ENCODE measurements around the gene LDHD.

DNA sequence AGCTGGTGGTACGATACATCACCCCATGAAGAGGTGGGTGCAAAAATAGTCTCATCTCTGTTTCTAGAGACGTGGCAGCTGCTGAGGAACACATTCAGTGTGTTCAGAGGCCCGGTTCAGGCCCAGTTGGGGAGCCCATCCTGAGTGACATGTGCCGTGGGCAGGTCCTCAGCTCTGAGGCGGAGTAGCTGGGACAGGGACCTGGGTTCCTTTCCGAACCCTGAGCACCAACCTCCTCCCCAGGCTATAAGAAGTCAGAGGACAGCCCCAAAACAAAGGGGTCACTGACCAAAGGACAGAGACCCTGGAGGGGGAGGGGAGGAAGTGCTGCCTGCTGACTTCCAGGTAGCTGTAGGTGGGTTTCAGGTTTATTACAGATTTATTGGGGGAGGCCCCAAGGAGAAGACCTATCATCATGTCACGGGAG, 5.1 kb downstream of the LDHD start:
- TF ChIP-seq, protein P1, sequence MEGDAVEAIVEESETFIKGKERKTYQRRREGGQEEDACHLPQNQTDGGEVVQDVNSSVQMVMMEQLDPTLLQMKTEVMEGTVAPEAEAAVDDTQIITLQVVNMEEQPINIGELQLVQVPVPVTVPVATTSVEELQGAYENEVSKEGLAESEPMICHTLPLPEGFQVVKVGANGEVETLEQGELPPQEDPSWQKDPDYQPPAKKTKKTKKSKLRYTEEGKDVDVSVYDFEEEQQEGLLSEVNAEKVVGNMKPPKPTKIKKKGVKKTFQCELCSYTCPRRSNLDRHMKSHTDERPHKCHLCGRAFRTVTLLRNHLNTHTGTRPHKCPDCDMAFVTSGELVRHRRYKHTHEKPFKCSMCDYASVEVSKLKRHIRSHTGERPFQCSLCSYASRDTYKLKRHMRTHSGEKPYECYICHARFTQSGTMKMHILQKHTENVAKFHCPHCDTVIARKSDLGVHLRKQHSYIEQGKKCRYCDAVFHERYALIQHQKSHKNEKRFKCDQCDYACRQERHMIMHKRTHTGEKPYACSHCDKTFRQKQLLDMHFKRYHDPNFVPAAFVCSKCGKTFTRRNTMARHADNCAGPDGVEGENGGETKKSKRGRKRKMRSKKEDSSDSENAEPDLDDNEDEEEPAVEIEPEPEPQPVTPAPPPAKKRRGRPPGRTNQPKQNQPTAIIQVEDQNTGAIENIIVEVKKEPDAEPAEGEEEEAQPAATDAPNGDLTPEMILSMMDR (conservative IDR thresholded peaks at IDR 0.05 in 1 of 2, IDR thresholded peaks at IDR 0.05 in 1 of 2; ENCODE audit: extremely low read depth in 1 of 2, insufficient read depth in 1 of 2, low read depth in 1 of 2, low read length in 2 of 2) = no peak
- TF ChIP-seq EZH2 (IDR thresholded peaks at IDR 0.05; ENCODE audit: borderline replicate concordance, low read length) = no peak

Data from mammary epithelial cell (primary cell).